Dermis microvascular lymphatic vessel endothelial cell (primary cell): Measurements from ENCODE around the gene MYOZ3. TPM values are rescaled to one million over a fixed set of nuclear protein-coding genes. Genes with fewer than 3 reads are reported as not detected.

ENCODE experiments used
- DNase-seq, 2 donors: peaks; one replicate each; pipeline versions ENCODE4 v3.0.0 to v3.0.0-alpha.2; 2010; ENCODE audit warnings: low read depth in 2 of 2
- total RNA-seq: library from RNA; depleted of rRNA; stranded (reverse); fragments of >200 nt; gene quantifications from 2 replicates; pipeline ENCODE4 v1.2.1, GENCODE V29; 2014

MYOZ3 gene
- total RNA-seq, 1 donor from 2014 or later, result 0.13 TPM

GRCh38 chr5:150658699-150659265 lies 2.3 kb upstream of the MYOZ3 start:
- DNase-seq, result no peak

DNA sequence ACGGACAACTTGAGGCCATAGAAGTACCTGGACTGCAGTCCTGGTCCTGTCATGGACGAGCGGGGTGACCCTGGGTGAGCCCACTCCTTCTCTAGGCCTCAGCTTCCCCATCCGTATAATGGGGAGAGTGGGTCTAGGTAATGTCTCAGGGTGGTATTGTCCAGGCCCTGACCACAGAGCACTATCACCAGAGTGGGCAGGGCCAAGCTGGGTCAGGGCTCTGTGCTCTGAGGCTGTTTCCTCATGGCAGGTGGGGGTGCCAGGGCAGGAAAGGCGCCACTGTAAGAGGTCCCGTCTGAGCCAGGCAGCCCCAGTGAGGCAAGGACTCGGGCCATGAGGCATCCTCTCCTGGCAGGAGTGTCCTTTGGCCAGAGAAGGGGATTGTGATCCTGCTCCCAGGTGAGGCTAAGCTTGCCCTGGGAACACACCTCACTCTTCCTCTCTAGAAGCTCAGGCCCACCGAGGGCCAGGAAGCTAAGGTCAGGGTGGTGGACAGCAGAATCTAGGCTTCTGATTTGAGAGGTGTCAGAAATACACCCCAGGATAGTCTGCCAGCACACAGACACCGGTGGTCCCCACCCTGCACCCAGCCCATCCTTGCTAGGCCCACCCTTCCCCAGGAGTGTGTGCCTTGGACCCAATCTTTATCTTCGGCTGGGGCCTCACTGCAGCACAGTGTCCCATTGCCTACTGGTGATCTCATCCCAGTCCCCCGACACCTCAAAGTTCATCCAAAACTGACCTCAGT lies 1.5 kb upstream of the MYOZ3 start:
- DNase-seq, result no peak

GRCh38 chr5:150660108-150660831 lies 781 bp upstream of the MYOZ3 start:
- DNase-seq, result no peak

DNA sequence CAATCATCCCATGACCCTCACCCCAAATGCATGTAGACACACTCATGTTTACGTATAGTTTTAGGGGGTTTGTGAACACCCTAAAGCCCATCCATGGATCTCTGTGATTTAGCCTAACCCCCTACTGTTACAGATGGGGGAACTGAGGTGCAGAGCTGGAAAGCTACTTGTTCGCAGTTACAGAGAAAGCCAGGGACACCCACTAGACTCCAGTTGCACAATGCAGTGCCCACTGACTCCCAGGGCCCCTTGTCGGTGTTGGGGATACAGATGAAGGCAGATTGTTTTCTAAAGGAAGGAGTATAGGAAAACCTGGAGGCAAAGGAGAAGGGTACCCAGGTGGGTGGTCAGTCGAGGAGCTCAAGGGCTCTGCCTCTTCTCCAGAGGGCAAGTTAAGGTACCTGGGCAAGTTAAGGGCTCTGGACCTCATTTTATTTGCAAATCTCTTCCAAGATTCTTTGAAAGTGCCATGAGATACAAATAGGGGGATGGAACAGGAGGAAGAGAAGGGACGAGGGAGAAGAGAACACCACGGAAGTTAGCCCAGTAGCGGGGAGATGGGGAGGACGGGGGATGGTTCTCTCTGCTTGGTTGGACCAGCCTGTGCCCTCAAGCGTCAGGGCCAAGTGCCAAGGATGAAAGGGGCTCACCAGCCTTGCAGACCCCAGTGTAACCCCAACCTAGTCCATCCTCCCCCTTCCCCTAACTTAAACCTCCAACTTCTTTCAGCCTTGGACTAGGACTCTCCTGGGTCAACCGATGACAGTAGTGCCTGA lies 958 bp downstream of the MYOZ3 start:
- DNase-seq, result no peak

GRCh38 chr5:150662731-150663516 lies 1.9 kb downstream of the MYOZ3 start:
- DNase-seq, result no peak

- DNase-seq, result no peak
Observed at GRCh38 chr5:150663936-150664335, 2.9 kb downstream of the MYOZ3 start.

GRCh38 chr5:150665044-150665443 lies 4.0 kb downstream of the MYOZ3 start:
- DNase-seq, result no peak

DNA sequence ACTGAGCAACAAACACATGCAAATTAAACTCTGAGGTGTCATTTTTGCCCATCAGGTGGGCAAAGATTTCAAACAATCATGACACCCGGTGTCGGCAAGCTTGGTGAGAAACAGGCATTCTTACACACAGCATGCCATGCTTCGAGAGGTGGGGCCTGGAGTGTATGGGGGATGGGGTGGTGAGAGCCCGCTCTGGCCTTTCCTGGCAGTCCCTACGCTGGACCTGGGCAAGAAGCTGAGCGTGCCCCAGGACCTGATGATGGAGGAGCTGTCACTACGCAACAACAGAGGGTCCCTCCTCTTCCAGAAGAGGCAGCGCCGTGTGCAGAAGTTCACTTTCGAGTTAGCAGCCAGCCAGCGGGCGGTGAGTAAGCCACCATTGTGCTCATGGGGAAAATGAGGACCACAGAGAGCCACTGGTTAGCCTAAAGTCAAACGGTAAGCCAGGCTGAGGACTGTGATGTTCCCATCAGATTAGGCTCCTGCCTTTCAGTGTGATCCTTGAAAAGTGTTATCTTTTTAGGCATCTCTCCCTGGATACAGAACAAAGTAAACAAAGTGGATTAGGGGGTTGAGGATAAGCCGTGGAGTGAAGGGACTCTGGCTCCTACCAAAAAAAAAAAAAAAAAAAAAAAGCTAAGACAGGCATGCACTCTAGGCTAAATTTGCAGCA lies 9.4 kb downstream of the MYOZ3 start:
- DNase-seq, result no peak

DNA sequence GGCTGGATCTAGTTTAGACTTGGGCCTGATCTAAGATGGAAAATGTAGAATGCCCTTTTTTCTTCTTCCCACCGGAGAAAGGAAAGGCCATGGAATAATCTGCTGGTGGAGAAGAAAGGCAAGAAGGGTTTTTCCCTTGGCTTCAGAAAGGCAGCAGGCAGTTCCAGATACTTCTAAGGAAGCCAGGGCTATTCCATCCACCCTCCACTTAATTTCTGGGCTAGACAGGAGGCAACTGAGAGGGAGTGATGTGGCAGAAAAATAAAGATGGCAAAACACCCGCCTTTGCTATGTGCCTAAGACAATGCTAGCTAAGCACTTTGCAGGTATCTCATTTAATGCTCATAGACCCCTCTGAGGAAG lies 9.9 kb downstream of the MYOZ3 start:
- DNase-seq, result no peak

GRCh38 chr5:150671509-150672236 lies 10.6 kb downstream of the MYOZ3 start:
- no peak for DNase-seq

DNA sequence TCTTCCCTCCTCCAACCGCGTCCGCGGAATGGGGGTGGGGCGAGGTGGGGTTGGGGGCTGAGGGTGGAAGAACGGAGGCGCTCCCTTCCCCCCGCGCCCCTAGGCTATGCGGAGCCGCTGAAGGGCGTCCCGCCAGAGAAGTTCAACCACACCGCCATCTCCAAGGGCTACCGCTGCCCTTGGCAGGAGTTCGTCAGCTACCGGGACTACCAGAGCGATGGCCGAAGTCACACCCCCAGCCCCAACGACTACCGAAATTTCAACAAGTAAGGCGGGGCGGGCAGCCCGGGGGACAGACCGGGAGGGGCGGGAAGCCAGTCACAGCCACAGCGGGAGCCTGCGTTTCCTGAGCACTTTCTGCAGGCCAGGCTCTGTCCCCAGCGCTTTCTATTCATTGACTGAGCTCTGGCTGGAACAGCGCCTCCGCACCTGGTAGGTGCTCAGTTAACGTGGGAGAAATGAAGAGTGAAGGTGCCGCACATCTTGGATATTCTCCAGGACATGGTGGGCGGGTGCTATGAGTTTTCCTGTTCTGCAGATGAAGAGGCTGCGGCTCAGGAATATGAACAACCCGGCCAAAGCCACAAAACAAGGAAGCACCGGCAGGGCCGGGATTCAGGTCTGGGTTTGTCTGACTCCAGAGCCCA lies 11.3 kb downstream of the MYOZ3 start:
- peak; percentile 27 to 55 for DNase-seq

DNA sequence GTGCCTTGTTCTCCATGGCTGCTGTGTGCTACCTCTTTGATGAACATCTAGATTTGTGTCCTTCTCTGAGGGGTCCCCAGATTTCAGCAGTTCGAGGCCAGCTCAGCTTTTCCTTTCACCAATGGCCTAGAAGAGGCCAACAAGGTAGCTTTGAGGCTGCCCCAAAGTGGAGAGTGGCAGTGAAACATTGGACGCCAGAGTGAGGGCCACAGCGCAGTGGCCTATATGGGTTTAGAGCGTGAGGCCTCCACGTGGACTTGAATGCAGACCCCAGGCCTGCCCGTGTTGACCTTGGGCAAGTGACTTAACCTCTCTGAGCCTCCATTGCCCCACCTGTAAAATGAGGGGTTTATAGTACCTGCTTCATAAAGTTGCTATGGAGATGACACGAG lies 11.8 kb downstream of the MYOZ3 start:
- no peak for DNase-seq

DNA sequence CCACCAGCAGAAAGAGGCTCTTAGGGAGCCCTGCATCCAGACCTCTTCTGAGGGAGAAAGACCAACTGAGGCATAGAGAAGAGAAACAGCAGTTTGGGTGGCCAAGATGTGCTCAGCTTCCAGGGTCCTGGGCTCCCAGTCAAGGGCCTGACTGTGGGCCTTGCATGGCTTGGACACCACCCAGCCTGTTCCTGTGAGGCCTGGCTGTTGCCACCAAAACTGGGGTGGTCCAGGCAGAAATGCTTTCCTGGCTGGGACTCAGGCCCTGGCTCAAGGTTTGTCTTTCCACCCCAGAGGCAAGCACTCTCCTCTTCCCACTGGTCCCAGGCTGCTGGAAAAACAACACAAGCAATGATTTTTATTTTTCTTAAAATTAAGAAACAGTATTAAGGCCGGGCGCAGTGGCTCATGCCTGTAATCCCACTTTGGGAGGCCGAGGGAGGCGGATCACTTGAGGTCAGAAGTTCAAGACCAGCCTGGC lies 13.3 kb downstream of the MYOZ3 start:
- no peak for DNase-seq

- no peak for DNase-seq
Observed at GRCh38 chr5:150675069-150675468, 14.0 kb downstream of the MYOZ3 start.

- DNase-seq, result no peak
Observed at GRCh38 chr5:150676578-150676977, 15.5 kb downstream of the MYOZ3 start.

DNA sequence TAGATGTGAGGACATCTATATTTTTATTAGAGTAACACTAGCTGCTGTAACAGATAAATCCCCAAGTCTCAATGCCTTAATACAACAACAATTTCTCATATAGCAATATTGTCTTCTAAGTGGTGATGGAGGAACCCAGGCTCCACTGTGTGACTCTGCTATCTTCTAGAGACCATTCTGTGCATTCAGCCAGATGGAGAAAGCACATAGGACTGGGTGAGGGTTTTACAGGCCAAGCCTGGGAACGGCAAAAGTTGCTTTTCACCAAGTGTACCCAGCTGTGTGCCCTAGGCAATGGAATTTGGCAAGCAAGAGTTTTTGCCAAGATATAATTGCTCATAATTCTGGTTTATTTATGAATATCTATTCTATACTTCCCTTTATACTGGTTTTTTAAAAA lies 28.1 kb downstream of the MYOZ3 start:
- no peak for DNase-seq

- DNase-seq, result no peak
Observed at GRCh38 chr5:150690760-150691159, 29.7 kb downstream of the MYOZ3 start.

- no peak for DNase-seq
Observed at GRCh38 chr5:150692276-150692675, 31.2 kb downstream of the MYOZ3 start.

DNA sequence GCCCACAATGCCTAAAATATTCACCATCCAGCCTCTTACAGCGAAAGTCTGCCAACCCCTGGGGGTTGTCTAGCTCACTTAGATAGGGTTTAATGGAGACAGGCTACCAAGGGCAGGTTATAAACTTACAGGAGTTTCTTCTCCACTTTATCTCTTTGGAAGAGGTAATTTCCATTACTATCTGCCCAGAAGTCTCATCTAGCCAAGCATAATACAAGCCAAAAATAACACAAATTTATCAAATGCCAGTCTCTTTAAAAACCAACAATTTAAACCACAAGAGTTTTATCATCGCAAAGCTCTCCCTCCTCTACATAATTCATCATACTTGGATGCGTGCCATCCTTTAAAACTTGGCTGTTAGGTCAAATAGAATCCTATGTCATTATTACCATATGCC lies 33.6 kb downstream of the MYOZ3 start:
- DNase-seq, result no peak

DNA sequence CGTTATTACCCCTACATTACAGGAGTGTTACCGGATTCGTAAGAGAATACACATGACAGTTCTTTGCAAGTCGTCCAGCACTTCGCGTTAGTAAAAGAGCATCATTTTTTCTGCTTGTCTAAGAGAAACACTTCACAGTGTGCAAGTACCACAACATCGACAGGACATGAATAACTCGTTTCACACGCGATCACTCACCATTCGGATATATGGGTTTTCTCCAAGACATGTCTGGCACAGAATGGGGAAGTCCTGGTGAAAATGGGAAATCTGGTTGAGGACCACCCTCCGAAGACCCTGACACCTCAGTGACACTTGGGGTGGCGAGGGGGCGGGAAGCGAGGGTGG lies 39.2 kb downstream of the MYOZ3 start:
- no peak for DNase-seq
